IMR-90 (cell line): ENCODE measurements around the gene NUMA1.

Source experiments
- RAD21 ChIP-seq: IDR thresholded peaks from 2 replicates; pipeline ENCODE4 v1.6.1; 2012; ENCODE audit warnings: low read length, improper control_type of control experiment
- TF ChIP-seq, protein P1 (sequence below): conservative IDR thresholded peaks from 2 replicates; pipeline ENCODE4 v1.5.1; 2012; ENCODE audit warnings: mild to moderate bottlenecking, low read depth, low read length, improper control_type of control experiment
- TF ChIP-seq, protein P2 (sequence below): fragments of 150-350 bp; IDR thresholded peaks from 2 replicates; pipeline ENCODE4 v1.6.1; 2017; ENCODE audit warnings: mild to moderate bottlenecking, antibody characterized with exemption, low read length, low read depth

DNA sequence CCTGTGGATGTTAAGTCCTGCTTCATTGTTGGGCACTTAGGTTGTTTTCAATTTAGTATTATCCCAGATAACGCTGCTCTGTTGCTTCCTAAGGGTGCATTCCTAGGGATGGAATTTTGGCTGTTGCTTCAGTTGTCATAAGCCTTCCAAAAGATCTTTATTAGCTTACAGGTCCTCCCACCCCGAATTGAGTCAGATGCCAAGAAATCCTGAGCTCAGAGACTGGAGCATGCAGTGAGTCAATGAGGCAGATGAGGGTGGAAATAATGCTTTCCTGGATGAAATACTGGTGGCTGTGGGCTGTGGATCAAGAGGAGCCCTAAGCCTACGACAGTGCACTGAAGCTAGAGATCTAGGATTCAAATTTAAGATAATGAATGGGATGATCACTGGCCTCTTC lies 92.3 kb downstream of the NUMA1 start:
- TF ChIP-seq, protein P1, sequence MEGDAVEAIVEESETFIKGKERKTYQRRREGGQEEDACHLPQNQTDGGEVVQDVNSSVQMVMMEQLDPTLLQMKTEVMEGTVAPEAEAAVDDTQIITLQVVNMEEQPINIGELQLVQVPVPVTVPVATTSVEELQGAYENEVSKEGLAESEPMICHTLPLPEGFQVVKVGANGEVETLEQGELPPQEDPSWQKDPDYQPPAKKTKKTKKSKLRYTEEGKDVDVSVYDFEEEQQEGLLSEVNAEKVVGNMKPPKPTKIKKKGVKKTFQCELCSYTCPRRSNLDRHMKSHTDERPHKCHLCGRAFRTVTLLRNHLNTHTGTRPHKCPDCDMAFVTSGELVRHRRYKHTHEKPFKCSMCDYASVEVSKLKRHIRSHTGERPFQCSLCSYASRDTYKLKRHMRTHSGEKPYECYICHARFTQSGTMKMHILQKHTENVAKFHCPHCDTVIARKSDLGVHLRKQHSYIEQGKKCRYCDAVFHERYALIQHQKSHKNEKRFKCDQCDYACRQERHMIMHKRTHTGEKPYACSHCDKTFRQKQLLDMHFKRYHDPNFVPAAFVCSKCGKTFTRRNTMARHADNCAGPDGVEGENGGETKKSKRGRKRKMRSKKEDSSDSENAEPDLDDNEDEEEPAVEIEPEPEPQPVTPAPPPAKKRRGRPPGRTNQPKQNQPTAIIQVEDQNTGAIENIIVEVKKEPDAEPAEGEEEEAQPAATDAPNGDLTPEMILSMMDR: no peak
- TF ChIP-seq, protein P2, sequence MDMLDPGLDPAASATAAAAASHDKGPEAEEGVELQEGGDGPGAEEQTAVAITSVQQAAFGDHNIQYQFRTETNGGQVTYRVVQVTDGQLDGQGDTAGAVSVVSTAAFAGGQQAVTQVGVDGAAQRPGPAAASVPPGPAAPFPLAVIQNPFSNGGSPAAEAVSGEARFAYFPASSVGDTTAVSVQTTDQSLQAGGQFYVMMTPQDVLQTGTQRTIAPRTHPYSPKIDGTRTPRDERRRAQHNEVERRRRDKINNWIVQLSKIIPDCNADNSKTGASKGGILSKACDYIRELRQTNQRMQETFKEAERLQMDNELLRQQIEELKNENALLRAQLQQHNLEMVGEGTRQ: no peak
- no peak for TF ChIP-seq RAD21
